Mesenchymal stem cell (in vitro differentiated cells and primary cell): ENCODE data around the gene PRR15L.
"Not testable (repeated sequence)": the region's sequence is repeated elsewhere in the genome, so short reads cannot be mapped to it uniquely, and the experiment has no call there.

Experiments used
- DNase-seq: peaks from one replicate; pipeline ENCODE4 v3.0.0-alpha.2; 2013
- H2AFZ ChIP-seq: one replicate; pipeline ENCODE4 v1.6.1; 2013; ENCODE audit warnings: low read depth, mild to moderate bottlenecking, control low read depth, inconsistent platforms, low read length, moderate library complexity
- H2AK5ac ChIP-seq: 2 replicates; pipeline ENCODE4 v1.6.1; 2013; ENCODE audit warnings: low read length, moderate library complexity, mild to moderate bottlenecking, inconsistent platforms; ENCODE audit not compliant: severe bottlenecking
- H2BK120ac ChIP-seq: one replicate; pipeline ENCODE4 v1.6.1; 2013; ENCODE audit warnings: low read depth, mild to moderate bottlenecking, inconsistent platforms, low read length, moderate library complexity
- H2BK12ac ChIP-seq, 2 experiments: one replicate each; pipeline ENCODE4 v1.6.1; 2013; ENCODE audit warnings: inconsistent platforms in 2 of 2, low read length in 2 of 2, mild to moderate bottlenecking in 2 of 2, moderate library complexity in 2 of 2, control low read depth in 1 of 2
- H2BK15ac ChIP-seq: one replicate; pipeline ENCODE4 v1.6.1; 2013; ENCODE audit warnings: mild to moderate bottlenecking, low read depth, inconsistent platforms; ENCODE audit not compliant: poor library complexity, severe bottlenecking
- H2BK5ac ChIP-seq: 2 replicates; pipeline ENCODE4 v1.6.1; 2013; ENCODE audit warnings: low read depth, mild to moderate bottlenecking, low read length, control low read depth, inconsistent platforms; ENCODE audit not compliant: poor library complexity, severe bottlenecking
- H3K14ac ChIP-seq, 2 experiments: one replicate each; pipeline ENCODE4 v1.6.1; 2013; ENCODE audit warnings: inconsistent platforms in 2 of 2, low read length in 2 of 2, control low read depth in 1 of 2, mild to moderate bottlenecking in 1 of 2, moderate library complexity in 1 of 2
- H3K18ac ChIP-seq, 2 experiments: one replicate each; pipeline ENCODE4 v1.6.1; 2013; ENCODE audit warnings: inconsistent platforms in 2 of 2, low read length in 2 of 2, control low read depth in 1 of 2, low read depth in 1 of 2, mild to moderate bottlenecking in 1 of 2
- H3K23ac ChIP-seq, 2 experiments: one replicate each; pipeline ENCODE4 v1.6.1; 2013; ENCODE audit warnings: inconsistent platforms in 2 of 2, low read length in 2 of 2, mild to moderate bottlenecking in 2 of 2, moderate library complexity in 2 of 2, control low read depth in 1 of 2
- H3K27ac ChIP-seq: 2 replicates; pipeline ENCODE4 v1.5.1; 2013; ENCODE audit warnings: mild to moderate bottlenecking, moderate library complexity, low read length, control low read depth, inconsistent platforms; ENCODE audit not compliant: poor library complexity, severe bottlenecking
- H3K27me3 ChIP-seq, 2 experiments: 2 replicates each; pipeline versions ENCODE4 v1.6.1 to v1.7.0; 2013; ENCODE audit warnings: low read length in 2 of 2, mild to moderate bottlenecking in 2 of 2, moderate library complexity in 2 of 2, control low read depth in 1 of 2, inconsistent platforms in 1 of 2; ENCODE audit not compliant: control insufficient read depth in 1 of 2, insufficient read depth in 1 of 2
- H3K36me3 ChIP-seq, 2 experiments: 2 replicates each; pipeline versions ENCODE4 v1.6.1 to v1.7.0; 2013; ENCODE audit warnings: low read length in 2 of 2, control low read depth in 1 of 2, inconsistent platforms in 1 of 2, low read depth in 1 of 2, mild to moderate bottlenecking in 1 of 2; ENCODE audit not compliant: insufficient read depth in 2 of 2, control insufficient read depth in 1 of 2
- H3K4ac ChIP-seq, 2 experiments: one replicate each; pipeline ENCODE4 v1.6.1; 2013; ENCODE audit warnings: inconsistent platforms in 2 of 2, low read length in 2 of 2, mild to moderate bottlenecking in 2 of 2, moderate library complexity in 2 of 2, control low read depth in 1 of 2, low read depth in 1 of 2
- H3K4me1 ChIP-seq: 2 replicates; pipeline ENCODE4 v1.6.1; 2013; ENCODE audit warnings: low read depth, low read length, control low read depth; ENCODE audit not compliant: control insufficient read depth, insufficient read depth
- H3K4me2 ChIP-seq: 2 replicates; pipeline ENCODE4 v1.6.1; 2013; ENCODE audit warnings: low read length, mild to moderate bottlenecking, inconsistent platforms; ENCODE audit not compliant: poor library complexity, severe bottlenecking
- H3K4me3 ChIP-seq, 2 experiments: 2 replicates each; pipeline versions ENCODE4 v1.5.1 to v1.7.0; 2013; ENCODE audit warnings: low read length in 2 of 2, mild to moderate bottlenecking in 2 of 2, control low read depth in 1 of 2, low read depth in 1 of 2; ENCODE audit not compliant: insufficient read depth in 1 of 2
- H3K79me1 ChIP-seq: replicated peaks from 2 replicates; pipeline ENCODE4 v1.6.1; 2013; ENCODE audit warnings: mild to moderate bottlenecking, control low read depth, low read length, inconsistent platforms; ENCODE audit not compliant: poor library complexity, severe bottlenecking
- H3K9ac ChIP-seq: 2 replicates; pipeline ENCODE4 v1.7.0; 2013; ENCODE audit warnings: mild to moderate bottlenecking, low read length, moderate library complexity
- H3K9me3 ChIP-seq: 2 replicates; pipeline ENCODE4 v1.7.0; 2013; ENCODE audit warnings: mild to moderate bottlenecking, low read length; ENCODE audit not compliant: control insufficient read depth
- H4K8ac ChIP-seq: one replicate; pipeline ENCODE4 v1.6.1; 2013; ENCODE audit warnings: inconsistent platforms, mild to moderate bottlenecking, low read length, moderate library complexity
- H4K91ac ChIP-seq: one replicate; pipeline ENCODE4 v1.6.1; 2013; ENCODE audit warnings: mild to moderate bottlenecking, low read length, inconsistent platforms
- WGBS: methylation state at CpG from one replicate; pipeline ENCODE4 v1.1.7; 2013; ENCODE audit warnings: mixed read lengths; 5-methylcytosine and 5-hydroxymethylcytosine counted together

PRR15L gene

DNA sequence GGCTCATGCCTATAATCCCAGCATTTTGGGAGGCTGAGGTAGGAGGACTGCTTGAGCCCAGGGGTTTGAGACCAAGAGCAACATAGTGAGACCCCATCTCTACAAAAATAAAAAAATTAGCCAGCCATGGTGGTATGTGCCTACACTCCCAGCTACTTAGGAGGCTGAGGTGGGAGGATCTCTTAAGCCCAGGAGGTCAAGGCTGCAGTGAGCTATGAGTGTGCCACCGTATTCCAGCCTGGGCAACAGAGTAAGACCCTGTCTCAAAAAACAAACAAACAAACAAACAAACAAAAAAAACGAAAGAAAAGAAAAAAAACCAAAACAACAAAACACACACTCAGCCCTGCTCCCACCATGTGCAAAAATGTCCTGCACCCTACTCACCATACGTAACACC lies 22.2 kb downstream of the PRR15L start:
- H3K9ac ChIP-seq, H3K4me3 ChIP-seq, H4K8ac ChIP-seq, H3K36me3 ChIP-seq, H3K9me3 ChIP-seq, H3K18ac ChIP-seq, H2BK5ac ChIP-seq, H3K23ac ChIP-seq, H3K4me2 ChIP-seq, H2BK120ac ChIP-seq, H3K4me1 ChIP-seq, H3K79me1 ChIP-seq, H3K27me3 ChIP-seq, DNase-seq, H2AFZ ChIP-seq, H2BK12ac ChIP-seq, H4K91ac ChIP-seq, H2AK5ac ChIP-seq, H3K14ac ChIP-seq, H3K4ac ChIP-seq, H3K27ac ChIP-seq, H2BK15ac ChIP-seq: not testable (repeated sequence)
- 81% methylated on average over 2 of the region's 3 CpGs for WGBS

- Histone ChIP-seq H3K4ac (no peak overlapping the region), H3K4me2 (no peak overlapping the region), H3K36me3 (peaks cover 0 to 7% of the 10 kb centered on the region in 2 experiments), H3K18ac (no peak overlapping the region), H3K14ac (no peak overlapping the region), H3K23ac (no peak overlapping the region), H3K27ac (no peak overlapping the region), H2AK5ac (no peak overlapping the region), H4K8ac (no peak overlapping the region), H4K91ac (no peak overlapping the region), H3K9me3 (no peaks in the 10 kb centered on the region), H3K9ac (no peak overlapping the region), H2AFZ (no peak overlapping the region), H3K79me1 (no peaks in the 10 kb centered on the region), H2BK5ac (no peak overlapping the region), H3K4me3 (no peak overlapping the region), H3K27me3 (no peaks in the 10 kb centered on the region), H3K4me1 (peaks cover 5% of the 10 kb centered on the region), H2BK15ac (no peak overlapping the region), H2BK12ac (no peak overlapping the region), H2BK120ac (no peak overlapping the region)
- DNase-seq, result peak; percentile 12
- WGBS, result 27% methylated on average over 1 of the region's 1 CpG
These were observed 22.8 kb downstream of the PRR15L start for GRCh38 chr17:47934856-47935255.

GRCh38 chr17:47931848-47932247 lies 25.8 kb downstream of the PRR15L start:
- Histone ChIP-seq H3K4ac (no peak overlapping the region), H4K91ac (no peak overlapping the region), H2AK5ac (no peak overlapping the region), H2BK5ac (no peak overlapping the region), H3K18ac (no peak overlapping the region), H3K9me3 (no peaks in the 10 kb centered on the region), H3K27me3 (no peaks in the 10 kb centered on the region), H3K23ac (no peak overlapping the region), H3K14ac (no peak overlapping the region), H2AFZ (no peak overlapping the region), H3K4me2 (no peak overlapping the region), H4K8ac (no peak overlapping the region), H2BK120ac (no peak overlapping the region), H3K4me1 (peaks cover 4% of the 10 kb centered on the region), H3K4me3 (no peak overlapping the region), H3K27ac (no peak overlapping the region), H3K9ac (no peak overlapping the region), H2BK15ac (no peak overlapping the region), H2BK12ac (no peak overlapping the region), H3K79me1 (no peaks in the 10 kb centered on the region), H3K36me3 (peaks cover 9 to 27% of the 10 kb centered on the region in 2 experiments)
- no peak for DNase-seq
- WGBS, result 84% methylated on average over 4 of the region's 4 CpGs

DNA sequence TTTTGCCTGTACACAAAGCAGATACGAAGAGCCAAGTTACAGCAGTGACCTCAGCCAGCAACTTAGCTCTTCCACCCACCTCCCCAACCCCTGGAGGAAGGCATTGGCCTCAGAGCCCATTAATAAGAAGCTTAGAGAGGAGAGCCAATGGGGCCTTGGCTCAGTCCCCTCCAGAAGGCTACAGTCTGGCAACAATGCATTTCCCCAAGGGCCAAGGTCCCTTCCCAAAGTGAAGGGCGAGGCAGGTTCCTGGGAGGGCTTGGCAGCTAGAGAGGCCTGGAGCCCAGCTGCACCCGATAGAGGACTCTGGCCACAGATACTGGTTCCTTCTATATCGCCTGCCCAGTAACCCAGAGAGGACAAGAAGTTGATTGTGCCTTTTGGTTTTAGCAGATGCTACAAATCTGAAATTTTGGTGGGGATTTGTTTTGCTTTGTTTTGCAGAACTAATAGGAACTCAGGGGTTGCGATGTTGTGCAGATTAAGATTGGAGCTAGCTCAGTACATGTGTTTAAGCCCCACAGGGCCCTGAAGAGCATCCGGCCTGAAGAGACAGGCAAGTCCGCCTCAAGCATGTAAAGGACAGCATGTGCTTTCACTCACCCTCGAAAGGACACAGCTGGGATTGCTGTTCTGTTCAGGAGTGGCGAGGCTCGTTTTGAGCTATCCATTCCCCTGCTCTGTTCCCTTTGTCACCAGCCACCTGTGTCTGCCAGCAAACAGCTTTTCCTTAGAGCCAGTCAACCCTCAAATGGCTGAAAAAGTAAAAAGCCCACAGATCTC lies 28.3 kb downstream of the PRR15L start:
- Histone ChIP-seq H3K14ac (no peak overlapping the region), H3K79me1 (no peaks in the 10 kb centered on the region), H3K4me2 (no peak overlapping the region), H2BK15ac (no peak overlapping the region), H3K4me1 (no peaks in the 10 kb centered on the region), H4K8ac (no peak overlapping the region), H2BK5ac (no peak overlapping the region), H3K27me3 (no peaks in the 10 kb centered on the region), H2AK5ac (no peak overlapping the region), H3K4ac (no peak overlapping the region), H3K27ac (no peak overlapping the region), H3K36me3 (peaks cover 31 to 40% of the 10 kb centered on the region in 2 experiments), H2BK120ac (no peak overlapping the region), H3K9me3 (no peaks in the 10 kb centered on the region), H2BK12ac (no peak overlapping the region), H3K9ac (no peak overlapping the region), H3K18ac (no peak overlapping the region), H3K23ac (no peak overlapping the region), H2AFZ (no peak overlapping the region), H4K91ac (no peak overlapping the region), H3K4me3 (no peak overlapping the region)
- DNase-seq, result no peak
- WGBS, result 95% methylated on average over 10 of the region's 10 CpGs
